Tibial nerve (tissue), 4 donors: ENCODE results near the gene PIP4K2C.

Experiments
- CTCF ChIP-seq, 5 experiments: fragments of 200-600 bp in 3 of 5; fragments of 450-650 bp in 2 of 5; sonication (generic) in 3 of 5; IDR thresholded peaks; one replicate each; pipeline ENCODE4 v1.5.1; 2016 to 2019; ENCODE audit warnings: antibody characterized with exemption in 5 of 5, mild to moderate bottlenecking in 3 of 5, moderate library complexity in 2 of 5
- EP300 ChIP-seq, 2 donors: sonication (generic); formaldehyde crosslinking; IDR thresholded peaks; one replicate each; pipeline ENCODE4 v1.6.1; 2017; ENCODE audit warnings: antibody characterized with exemption in 2 of 2, mild to moderate bottlenecking in 1 of 2

GRCh38 chr12:57622293-57623245 lies 31.6 kb downstream of the PIP4K2C start:
- no peak for TF ChIP-seq CTCF (IDR thresholded peaks at IDR 0.05)
- TF ChIP-seq EP300 (IDR thresholded peaks at IDR 0.05): no peak
